GM18505 (cell line): Measurements from ENCODE around the gene GPR15.
"Not testable (repeated sequence)": the region's sequence is repeated elsewhere in the genome, so short reads cannot be mapped to it uniquely, and the experiment has no call there.

ENCODE experiments used
- ATAC-seq: cut with Tn5 transposase; IDR thresholded peaks from one replicate; pipeline ENCODE4 v1.9.1; 2021; ENCODE audit not compliant: unreplicated experiment
- POLR2A ChIP-seq: IDR thresholded peaks from 4 replicates; pipeline ENCODE4 v1.6.1; 2011; ENCODE audit warnings: borderline replicate concordance; ENCODE audit not compliant: insufficient read depth, insufficient read length; ENCODE audit errors: extremely low read depth

GPR15 gene

GRCh38 chr3:98556164-98557130 lies 24.7 kb downstream of the GPR15 start:
- peak; percentile 81 for ATAC-seq
- peak; percentile 49 for TF ChIP-seq POLR2A

- TF ChIP-seq POLR2A, result no peak
Measured at GRCh38 chr3:98557324-98558010, 25.7 kb downstream of the GPR15 start.

GRCh38 chr3:98558100-98558827 lies 26.5 kb downstream of the GPR15 start:
- no peak for ATAC-seq
- no peak for TF ChIP-seq POLR2A

More at GRCh38 chr3:98557324-98558010, 25.7 kb downstream of the GPR15 start:
- no peak for ATAC-seq

GRCh38 chr3:98559769-98560168 lies 28.0 kb downstream of the GPR15 start:
- ATAC-seq, result not testable (repeated sequence)

GRCh38 chr3:98560911-98561310 lies 29.1 kb downstream of the GPR15 start:
- no peak for ATAC-seq
- TF ChIP-seq POLR2A, result no peak

GRCh38 chr3:98561727-98562521 lies 30.1 kb downstream of the GPR15 start:
- peak; percentile 44 for TF ChIP-seq POLR2A
- no peak for ATAC-seq

GRCh38 chr3:98563661-98564281 lies 32.0 kb downstream of the GPR15 start:
- TF ChIP-seq POLR2A, result no peak
- peak; percentile 51 for ATAC-seq

GRCh38 chr3:98564282-98565005 lies 32.7 kb downstream of the GPR15 start:
- TF ChIP-seq POLR2A, result peak; percentile 22
- ATAC-seq, result no peak

- ATAC-seq, result no peak
- no peak for TF ChIP-seq POLR2A
Measured at GRCh38 chr3:98565237-98565643, 33.5 kb downstream of the GPR15 start.

GRCh38 chr3:98565843-98566242 lies 34.1 kb downstream of the GPR15 start:
- TF ChIP-seq POLR2A, result no peak
- ATAC-seq, result no peak

GRCh38 chr3:98567666-98568270 lies 36.0 kb downstream of the GPR15 start:
- ATAC-seq, result peak; percentile 21
- no peak for TF ChIP-seq POLR2A
